Ammon's horn (tissue), 1 donor: ENCODE results near the gene PDZD8.
"Not testable (repeated sequence)": the region's sequence is repeated elsewhere in the genome, so short reads cannot be mapped to it uniquely, and the experiment has no call there.

Experiments
- DNase-seq: peaks from one replicate; pipeline ENCODE4 v3.0.0-alpha.2; 2016; ENCODE audit warnings: low spot score

The PDZD8 gene

GRCh38 chr10:117294039-117294645, 81.1 kb downstream of the PDZD8 start:
- DNase-seq = no peak

GRCh38 chr10:117290872-117291271, 84.4 kb downstream of the PDZD8 start:
- not testable (repeated sequence) for DNase-seq

- no peak for DNase-seq
These were observed 90.3 kb downstream of the PDZD8 start for GRCh38 chr10:117284716-117285494.

GRCh38 chr10:117277675-117278074, 97.6 kb downstream of the PDZD8 start:
- DNase-seq = no peak

GRCh38 chr10:117275121-117275520, 100.1 kb downstream of the PDZD8 start:
- no peak for DNase-seq

GRCh38 chr10:117274509-117274908, 100.7 kb downstream of the PDZD8 start:
- DNase-seq = no peak

GRCh38 chr10:117273980-117274379, 101.3 kb downstream of the PDZD8 start:
- DNase-seq = no peak

GRCh38 chr10:117272195-117273076, 102.8 kb downstream of the PDZD8 start:
- DNase-seq = no peak

- DNase-seq = no peak
These were observed 103.8 kb downstream of the PDZD8 start for GRCh38 chr10:117271427-117271826.

GRCh38 chr10:117268907-117269306, 106.3 kb downstream of the PDZD8 start:
- DNase-seq = no peak

- no peak for DNase-seq
These were observed 107.0 kb downstream of the PDZD8 start for GRCh38 chr10:117268258-117268657.

- no peak for DNase-seq
These were observed 108.4 kb downstream of the PDZD8 start for GRCh38 chr10:117266812-117267211.

GRCh38 chr10:117266400-117266799, 108.8 kb downstream of the PDZD8 start:
- DNase-seq = no peak

GRCh38 chr10:117264782-117265181, 110.5 kb downstream of the PDZD8 start:
- DNase-seq = no peak

GRCh38 chr10:117262903-117263293, 112.3 kb downstream of the PDZD8 start:
- no peak for DNase-seq

GRCh38 chr10:117262291-117262902, 112.8 kb downstream of the PDZD8 start:
- DNase-seq = no peak

GRCh38 chr10:117261501-117261900, 113.7 kb downstream of the PDZD8 start:
- DNase-seq = no peak

- DNase-seq = no peak
These were observed 115.2 kb downstream of the PDZD8 start for GRCh38 chr10:117260084-117260483.

GRCh38 chr10:117259279-117259678, 116.0 kb downstream of the PDZD8 start:
- DNase-seq = no peak

- no peak for DNase-seq
These were observed 117.5 kb downstream of the PDZD8 start for GRCh38 chr10:117257721-117258120.

- DNase-seq = no peak
These were observed 118.3 kb downstream of the PDZD8 start for GRCh38 chr10:117256910-117257309.

- no peak for DNase-seq
These were observed 119.3 kb downstream of the PDZD8 start for GRCh38 chr10:117255835-117256460.
